Stimulated activated CD8-positive, alpha-beta memory T cell treated with anti-CD3 and anti-CD28 coated beads, Interleukin-7, amount 100 ng/mL, for 48 hours (primary cell): Measurements from ENCODE around the gene COL16A1.

ENCODE experiments used
- DNase-seq, 2 donors: peaks; one replicate each; pipeline ENCODE4 v3.0.0-alpha.2; 2020; ENCODE audit warnings: low read depth in 1 of 2; ENCODE audit errors: extremely low read depth in 1 of 2

The COL16A1 gene

GRCh38 chr1:31703431-31704270 is at the start of gene COL16A1:
TSS of gene COL16A1 (minus strand) at chr1:31704017. CDS start at chr1:31702193, 1,824 bp downstream.
- DNase-seq = no peak

- no peak for DNase-seq
Observed at GRCh38 chr1:31752952-31753475, 49.2 kb upstream of the COL16A1 start.

- DNase-seq = no peak
Observed at GRCh38 chr1:31752258-31752657, 48.4 kb upstream of the COL16A1 start.

- DNase-seq = no peak
Observed at GRCh38 chr1:31751822-31752241, 48.0 kb upstream of the COL16A1 start.

GRCh38 chr1:31750858-31751510 is 47.2 kb upstream of the COL16A1 start:
- no peak for DNase-seq

GRCh38 chr1:31749785-31750735 is 46.2 kb upstream of the COL16A1 start:
- no peak for DNase-seq

- no peak for DNase-seq
Observed at GRCh38 chr1:31748365-31748764, 44.5 kb upstream of the COL16A1 start.

GRCh38 chr1:31747304-31747703 is 43.5 kb upstream of the COL16A1 start:
- no peak for DNase-seq

- DNase-seq = no peak
Observed at GRCh38 chr1:31746687-31747086, 42.9 kb upstream of the COL16A1 start.

GRCh38 chr1:31745946-31746670 is 42.3 kb upstream of the COL16A1 start:
- no peak for DNase-seq

- peak in 1 of 2 donors; percentile 29 for DNase-seq
Observed at GRCh38 chr1:31745096-31745945, 41.5 kb upstream of the COL16A1 start.

- no peak for DNase-seq
Observed at GRCh38 chr1:31744165-31744888, 40.5 kb upstream of the COL16A1 start.

GRCh38 chr1:31742462-31743212 is 38.8 kb upstream of the COL16A1 start:
- no peak for DNase-seq

GRCh38 chr1:31739346-31739745 is 35.5 kb upstream of the COL16A1 start:
- DNase-seq = peak in 1 of 2 donors; percentile 47

- no peak for DNase-seq
Observed at GRCh38 chr1:31736675-31737074, 32.9 kb upstream of the COL16A1 start.

- no peak for DNase-seq
Observed at GRCh38 chr1:31735571-31735970, 31.8 kb upstream of the COL16A1 start.

GRCh38 chr1:31734582-31735107 is 30.8 kb upstream of the COL16A1 start:
- no peak for DNase-seq
